AG08396 (cell line): ENCODE data around the gene PAPSS2.
A peak's percentile ranks its signal among the peaks of the same experiment; 100 is the strongest.
"Not testable (repeated sequence)": the region's sequence is repeated elsewhere in the genome, so short reads cannot be mapped to it uniquely, and the experiment has no call there.

Experiments
- DNase-seq: peaks from one replicate; pipeline ENCODE4 v3.0.0; 2012; ENCODE audit warnings: low spot score, mixed read lengths

The PAPSS2 gene

DNA sequence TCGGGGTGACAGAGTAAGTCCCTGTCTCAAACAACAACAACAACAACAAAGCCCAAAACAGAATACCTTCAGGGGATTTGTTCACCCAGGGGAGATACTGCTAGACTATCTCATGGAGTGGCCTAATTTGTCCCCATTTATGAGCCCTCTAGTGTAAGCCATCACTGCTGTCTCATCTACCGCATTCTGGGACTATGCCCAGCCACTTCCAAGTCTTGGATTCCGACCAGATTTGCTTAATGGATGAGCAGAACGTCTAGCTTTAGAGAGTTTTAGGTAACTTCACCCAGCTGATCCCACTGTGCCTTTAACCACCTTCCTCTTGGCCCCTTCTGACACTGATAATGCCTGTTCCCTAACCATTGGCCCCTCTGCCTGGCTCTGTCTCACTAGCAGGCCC is 47.1 kb downstream of the PAPSS2 start:
- no peak for DNase-seq

DNA sequence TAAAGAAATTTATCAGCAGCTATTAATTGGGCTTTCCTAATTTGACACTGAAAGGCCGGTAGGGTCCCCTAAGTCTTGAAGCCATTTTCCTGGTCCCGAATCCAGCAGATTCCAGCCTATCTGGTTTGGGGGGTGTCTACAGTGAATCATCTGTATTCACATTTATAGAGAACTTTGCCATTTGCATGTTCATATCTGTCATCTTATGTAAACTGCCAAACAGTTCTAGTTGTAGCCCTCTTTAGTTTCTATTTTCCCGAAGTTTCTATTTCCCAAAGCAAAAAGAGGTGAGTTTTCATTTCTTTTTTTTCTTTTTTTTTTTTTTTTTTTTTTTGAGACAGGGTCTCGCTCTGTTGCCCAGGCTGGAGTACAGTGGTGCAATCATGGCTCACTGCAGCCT is 47.6 kb downstream of the PAPSS2 start:
- no peak for DNase-seq

DNA sequence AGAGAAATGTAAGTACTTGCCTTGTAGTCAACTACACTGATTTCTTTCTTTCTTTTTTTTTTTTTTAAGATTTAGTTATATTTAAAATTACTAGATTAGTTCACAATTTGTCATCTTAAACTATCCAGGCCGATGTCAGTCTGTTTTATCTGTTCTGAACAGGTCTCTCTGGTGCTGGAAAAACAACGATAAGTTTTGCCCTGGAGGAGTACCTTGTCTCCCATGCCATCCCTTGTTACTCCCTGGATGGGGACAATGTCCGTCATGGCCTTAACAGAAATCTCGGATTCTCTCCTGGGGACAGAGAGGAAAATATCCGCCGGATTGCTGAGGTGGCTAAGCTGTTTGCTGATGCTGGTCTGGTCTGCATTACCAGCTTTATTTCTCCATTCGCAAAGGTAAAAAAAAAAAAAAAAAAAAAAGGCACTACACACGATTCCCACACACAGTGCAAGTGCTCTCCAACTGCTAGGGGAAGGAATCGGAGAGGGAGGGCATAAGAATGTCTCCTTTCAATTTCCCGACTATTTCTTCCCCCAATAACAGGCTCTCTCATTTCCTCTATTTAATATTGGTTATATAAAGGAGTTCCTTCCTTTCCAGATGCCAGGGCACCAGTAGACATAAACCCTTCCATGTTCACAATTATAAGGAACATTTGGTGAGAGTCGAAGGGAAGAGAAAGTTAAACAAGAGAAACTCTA is 53.4 kb downstream of the PAPSS2 start:
- no peak for DNase-seq

DNA sequence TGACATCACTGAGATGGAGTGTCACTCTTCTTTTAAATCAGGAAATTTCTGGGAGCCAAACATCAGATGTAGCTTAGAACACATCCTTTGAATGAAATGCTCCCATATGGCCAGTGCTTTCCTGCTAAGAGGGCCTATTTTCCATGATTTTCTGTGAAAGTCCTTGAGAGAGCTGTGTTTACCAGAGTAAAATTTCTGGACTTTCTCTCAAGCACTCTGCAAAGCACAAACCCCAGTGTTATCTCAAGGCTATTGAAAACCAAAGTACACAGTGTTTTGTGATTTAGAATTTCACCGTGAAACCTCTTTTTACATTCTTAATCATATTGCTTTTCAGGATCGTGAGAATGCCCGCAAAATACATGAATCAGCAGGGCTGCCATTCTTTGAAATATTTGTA is 54.0 kb downstream of the PAPSS2 start:
- no peak for DNase-seq

DNA sequence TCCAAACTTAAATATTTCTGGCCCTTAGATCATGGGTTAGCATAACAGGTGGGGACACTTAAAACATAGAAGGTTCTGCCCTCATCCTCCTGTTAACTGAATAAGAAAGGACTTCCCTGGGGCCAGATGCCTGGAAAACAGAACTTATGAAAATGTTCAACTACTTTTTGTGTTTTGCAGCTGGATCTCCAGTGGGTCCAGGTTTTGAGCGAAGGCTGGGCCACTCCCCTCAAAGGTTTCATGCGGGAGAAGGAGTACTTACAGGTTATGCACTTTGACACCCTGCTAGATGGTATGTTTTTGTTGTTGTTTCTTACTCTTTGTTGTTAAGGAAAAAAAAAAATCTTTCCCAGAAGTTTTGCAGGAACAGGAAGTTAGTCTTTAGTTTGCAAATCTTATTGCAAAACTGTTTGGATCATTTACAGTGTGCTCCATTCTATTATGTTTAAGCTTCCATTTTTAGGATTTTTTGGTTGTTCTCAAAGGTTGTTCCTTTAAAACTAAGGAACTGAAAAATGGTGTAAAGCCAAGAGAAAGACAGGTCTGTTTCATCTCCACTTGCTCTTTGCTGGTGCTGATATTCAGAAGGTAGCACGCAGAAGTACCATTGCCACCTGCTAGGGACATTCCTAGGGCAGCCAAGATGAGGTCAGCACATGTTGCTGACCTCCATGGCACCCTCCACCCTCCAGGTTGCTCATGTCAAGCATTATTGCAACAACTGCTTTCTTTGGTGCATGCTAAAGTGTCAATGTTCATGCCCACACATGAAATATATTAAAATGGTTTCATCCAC is 56.1 kb downstream of the PAPSS2 start:
- DNase-seq: no peak

DNA sequence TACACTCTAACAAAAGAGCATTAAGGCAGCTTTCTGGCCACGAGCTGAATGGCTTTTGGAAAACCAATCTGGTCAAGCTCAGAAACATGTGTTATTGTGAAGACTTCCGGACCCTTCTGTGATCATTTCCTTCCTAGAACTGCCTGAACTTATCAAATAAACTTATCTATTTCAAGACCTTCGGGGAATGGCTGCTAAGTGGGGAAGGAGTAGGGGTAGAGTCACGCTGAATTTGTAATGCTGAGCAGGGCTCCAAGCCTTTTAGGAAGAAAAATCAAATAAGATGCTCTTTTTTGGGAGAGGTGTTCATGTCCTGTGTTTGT is 56.6 kb downstream of the PAPSS2 start:
- DNase-seq: no peak

DNA sequence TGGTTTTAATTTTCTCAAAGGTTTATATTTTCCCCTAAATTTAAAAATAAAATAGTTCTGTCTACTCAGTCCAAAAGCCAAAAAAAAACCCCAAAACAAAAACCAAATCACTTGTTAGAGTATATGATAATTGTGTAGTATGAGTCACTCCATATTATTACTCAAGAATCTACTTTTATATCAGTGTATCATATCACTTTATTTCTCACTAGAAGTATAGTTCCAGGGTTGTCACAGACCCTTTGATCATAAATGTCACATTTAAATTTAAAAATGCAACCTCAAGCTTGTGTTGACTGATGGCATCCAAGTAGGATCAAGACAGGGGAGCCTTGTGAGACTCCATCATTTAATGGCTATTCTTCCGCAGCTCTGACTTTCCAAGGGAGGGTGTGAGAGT is 61.0 kb downstream of the PAPSS2 start:
- no peak for DNase-seq

DNA sequence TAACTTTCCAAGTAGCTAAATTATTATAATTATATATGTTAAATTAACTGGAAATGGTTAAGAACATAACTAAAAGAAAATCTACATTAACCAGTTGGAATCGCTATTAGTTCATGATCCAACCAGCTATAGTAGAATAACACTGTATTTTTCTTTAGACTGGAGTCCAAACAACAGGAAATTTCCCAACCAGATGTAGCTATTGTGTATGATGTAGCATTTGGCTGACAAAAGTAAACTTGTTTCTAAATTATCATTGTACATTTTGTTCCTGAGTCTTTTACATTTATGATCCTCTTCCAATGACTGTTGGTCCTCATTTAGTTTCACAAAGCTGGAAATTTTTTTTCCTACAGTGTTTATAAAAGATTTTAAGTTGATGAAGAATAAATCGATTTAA is 62.1 kb downstream of the PAPSS2 start:
- no peak for DNase-seq

DNA sequence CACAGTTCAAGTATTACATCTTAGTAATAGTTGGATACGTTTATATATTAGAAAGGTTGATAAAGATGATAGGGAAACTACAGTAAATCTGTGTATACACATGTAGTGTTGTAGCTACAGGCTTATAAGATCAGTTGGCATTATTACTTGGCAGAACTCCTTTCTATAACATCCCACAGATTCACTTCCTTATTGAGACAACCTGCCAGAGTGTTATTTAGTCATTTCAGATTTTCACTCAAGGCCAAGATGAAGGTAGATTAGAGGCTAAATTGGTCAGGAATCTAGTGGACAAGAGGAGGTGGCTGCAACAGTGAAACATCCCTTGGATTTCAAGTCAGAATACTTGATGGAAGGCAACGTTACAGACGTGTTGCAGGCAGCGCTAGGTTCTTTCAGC is 63.0 kb downstream of the PAPSS2 start:
- DNase-seq: no peak

DNA sequence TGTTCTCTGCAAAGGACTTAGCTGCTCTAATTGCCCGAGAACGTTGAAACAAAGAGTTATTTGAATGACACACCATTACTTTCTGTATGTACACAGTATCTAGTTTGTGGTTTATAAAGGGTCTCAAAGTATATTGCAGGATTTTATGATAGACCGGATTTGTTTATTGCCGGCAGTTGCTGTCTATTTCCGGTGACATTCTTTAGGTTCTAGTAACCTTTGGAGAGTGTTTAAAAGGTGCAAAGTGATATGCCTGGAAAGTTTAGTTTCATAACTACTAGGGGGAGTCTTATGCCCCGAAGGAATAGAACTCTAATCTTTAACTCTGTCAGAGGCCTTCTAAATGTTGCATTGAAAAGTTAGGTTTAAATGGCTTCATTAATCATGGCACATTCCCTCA is 63.8 kb downstream of the PAPSS2 start:
- DNase-seq: no peak

DNA sequence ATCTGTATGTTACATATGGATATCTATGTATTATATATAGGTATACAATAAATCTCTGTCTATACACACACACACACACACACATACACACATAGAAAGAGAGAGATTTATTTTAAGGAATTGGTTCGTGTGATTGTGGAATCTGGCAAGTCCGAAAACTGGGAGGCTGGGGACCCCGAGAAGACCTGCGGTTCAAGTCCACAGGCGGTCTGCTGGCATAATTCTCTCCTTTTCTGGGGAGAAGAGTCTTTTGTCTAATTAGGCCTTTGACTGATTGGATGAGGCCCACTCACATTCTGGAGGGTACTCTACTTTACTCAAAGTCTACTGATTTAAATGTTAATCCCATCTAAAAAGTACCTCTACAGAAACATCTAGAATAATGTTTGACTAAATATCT is 65.1 kb downstream of the PAPSS2 start:
- no peak for DNase-seq

DNA sequence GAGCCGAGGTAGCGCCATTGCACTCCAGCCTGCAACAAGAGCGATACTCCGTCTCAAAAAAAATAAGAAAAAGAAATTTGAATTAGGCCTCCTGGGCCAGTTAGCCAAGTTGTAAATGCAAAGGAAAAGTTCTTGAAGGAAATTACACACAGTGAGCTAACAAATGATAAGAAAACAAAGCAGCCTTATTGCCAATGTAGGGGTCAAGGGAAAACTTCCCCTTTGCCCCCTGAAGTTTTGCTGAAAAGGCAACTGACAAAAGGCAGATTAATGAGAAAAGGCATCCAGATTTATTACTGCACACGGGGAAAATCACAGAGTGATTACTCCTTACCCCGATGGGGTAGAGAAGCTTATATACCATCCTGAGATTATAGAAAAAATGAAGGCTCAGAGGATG is 70.3 kb downstream of the PAPSS2 start:
- no peak for DNase-seq

DNA sequence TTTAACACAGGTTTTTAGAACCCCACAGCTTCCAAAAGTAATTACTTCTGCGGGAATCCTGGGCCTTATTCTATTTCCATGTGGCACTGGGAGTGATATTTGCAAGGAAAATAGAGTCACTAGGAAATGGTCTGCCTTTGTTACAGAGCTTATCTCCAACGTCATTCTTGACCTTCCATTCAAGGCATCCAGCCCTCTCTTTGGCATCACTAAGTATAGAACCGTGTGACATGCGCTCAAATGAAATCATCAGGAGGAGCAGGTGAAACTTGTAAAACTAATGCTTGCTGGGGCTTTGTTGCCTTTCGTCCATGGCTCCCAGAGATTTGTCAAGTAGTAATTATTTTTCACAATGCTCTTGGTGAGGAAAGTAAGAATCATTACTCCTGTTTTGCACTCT is 73.4 kb downstream of the PAPSS2 start:
- DNase-seq: no peak

DNA sequence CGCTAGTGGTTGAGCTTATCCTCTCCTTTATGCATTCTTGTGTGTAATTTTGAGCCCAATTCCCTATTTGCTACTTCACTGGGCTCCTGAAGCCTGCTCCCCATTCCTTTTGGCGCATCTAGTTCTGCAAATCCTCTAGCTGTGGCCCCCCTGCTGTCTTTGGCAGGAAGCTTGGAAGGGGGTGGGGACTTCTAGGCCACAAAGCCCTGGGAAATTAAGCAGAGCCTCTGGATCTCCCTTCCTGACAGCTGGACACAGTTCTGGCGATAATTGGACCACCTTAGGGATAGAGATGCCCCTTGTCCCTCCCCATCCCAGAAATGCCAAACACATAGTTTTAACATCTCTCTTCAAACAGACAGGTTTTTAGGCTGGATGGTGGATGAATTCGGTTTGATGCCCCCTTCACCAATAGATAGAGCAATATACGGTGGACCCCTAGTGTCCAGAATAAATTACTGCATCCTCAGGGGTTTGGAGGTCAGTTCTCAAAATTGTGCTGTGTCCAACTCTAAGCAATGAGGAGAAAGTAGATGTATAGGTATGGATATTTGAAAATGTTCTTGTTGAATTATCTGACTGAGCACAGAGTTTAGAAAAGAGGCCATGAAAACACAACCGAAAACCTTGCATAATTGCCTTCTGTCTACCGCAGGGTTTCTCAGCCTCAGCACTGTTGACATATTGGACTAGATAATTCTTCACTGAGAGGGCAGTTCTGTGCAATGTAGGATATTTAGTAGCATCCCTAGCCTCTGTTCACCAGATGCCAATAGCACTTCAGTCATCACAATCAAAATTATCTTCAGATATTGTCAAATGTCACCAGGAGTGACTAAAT is 75.5 kb downstream of the PAPSS2 start:
- peak; percentile 41 for DNase-seq

DNA sequence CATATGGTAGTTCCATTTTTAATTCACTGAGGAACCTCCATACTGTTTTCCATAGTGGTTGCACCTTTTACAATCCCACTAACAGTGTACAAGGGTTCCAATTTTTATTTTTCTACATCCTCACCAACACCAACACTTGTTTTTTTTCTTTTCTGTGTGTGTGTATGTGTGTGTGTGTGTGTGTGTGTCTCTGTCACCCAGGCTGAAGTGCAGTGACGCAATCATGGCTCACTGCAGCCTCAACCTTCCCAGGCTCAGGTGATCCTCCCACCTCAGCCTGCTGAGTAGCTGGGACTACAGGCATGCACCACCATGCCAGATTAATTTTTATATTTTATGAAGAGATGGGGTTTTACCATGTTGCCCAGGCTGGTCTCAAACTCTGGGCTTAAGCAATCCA is 78.6 kb downstream of the PAPSS2 start:
- DNase-seq: not testable (repeated sequence)

DNA sequence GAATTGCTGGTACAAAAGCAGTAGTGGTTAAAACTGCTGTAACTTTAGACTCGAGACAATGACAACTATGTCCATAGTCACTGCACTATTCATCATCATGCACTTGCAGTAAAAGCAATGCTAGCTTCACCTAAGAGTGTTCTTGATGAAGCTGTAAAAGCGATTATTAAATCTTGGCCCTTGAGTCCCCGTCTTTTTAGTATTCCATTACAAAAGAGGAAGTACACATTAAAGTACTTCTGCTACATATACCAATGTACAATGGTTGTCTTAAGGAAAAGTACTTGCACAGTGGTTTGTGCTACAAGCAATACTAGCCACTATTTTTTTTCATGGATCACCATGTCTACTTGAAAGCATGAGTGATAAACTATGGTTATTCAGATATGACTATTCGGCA is 80.0 kb downstream of the PAPSS2 start:
- DNase-seq: no peak

DNA sequence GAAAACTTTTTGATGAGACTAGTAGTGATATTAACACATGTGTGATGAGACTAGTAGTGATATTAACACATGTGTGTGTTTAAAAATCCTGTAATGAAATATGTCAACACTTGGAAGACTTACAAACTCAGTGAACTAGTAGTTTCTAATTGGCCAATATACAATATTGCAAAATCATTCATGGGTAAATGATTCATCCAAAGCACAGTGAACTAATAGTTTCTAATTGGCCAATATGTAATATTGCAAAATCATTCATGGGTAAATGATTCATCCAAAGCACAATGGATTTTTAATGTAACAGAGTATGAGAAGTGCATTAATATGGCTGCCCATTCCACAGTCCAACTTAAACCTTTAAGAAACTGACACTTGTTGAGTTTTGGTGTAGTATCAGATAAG is 80.6 kb downstream of the PAPSS2 start:
- peak; percentile 21 for DNase-seq

DNA sequence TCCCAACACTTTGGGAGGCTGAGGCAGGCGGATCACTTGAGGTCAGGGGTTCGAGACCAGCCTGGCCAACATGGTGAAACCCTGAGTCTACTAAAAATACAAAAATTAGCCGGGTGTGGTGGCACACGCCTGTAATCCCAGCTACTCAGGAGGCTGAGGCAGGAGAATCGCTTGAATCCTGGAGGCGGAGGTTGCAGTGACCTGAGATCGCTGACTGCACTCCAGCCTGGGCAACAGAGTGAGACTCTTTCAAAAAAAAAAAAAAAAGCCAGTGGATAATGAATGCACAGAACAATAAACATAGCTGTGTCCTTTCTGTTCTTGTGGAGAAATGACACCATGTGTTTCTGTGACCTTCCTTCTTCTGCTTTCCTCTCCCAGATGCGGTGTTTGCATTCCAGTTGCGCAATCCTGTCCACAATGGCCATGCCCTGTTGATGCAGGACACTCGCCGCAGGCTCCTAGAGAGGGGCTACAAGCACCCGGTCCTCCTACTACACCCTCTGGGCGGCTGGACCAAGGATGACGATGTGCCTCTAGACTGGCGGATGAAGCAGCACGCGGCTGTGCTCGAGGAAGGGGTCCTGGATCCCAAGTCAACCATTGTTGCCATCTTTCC is 83.4 kb downstream of the PAPSS2 start:
- not testable (repeated sequence) for DNase-seq

DNA sequence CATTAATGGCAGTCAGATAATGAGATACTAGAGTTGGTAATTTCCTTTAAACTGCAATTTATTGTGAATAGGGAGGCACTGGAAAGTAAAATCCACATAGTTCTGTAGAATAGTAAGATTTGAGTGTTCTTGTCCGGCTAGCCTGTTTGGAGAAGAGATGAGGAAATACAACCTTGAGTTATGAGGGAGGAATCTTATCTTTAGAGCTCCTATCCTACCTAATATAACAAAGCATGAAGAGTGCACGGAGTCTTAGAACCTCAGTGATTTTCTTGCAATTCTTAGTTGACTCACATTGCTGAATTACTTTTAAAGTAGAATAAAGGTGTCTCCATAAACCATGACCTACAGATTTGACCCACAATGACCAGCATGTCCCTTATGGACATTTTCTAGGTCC is 84.9 kb downstream of the PAPSS2 start:
- DNase-seq: no peak

DNA sequence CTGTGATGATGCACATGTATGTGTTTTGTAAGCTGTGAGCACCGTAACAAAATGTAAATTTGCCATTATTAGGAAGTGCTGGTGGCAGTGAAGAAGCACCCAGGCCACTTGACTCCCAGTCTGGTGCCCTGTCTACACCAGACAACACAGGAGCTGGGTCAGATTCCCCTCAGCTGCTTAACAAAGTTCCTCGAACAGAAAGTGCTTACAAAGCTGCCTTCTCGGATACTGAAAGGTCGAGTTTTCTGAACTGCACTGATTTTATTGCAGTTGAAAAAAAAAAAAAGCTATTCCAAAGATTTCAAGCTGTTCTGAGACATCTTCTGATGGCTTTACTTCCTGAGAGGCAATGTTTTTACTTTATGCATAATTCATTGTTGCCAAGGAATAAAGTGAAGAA is 87.2 kb downstream of the PAPSS2 start:
- no peak for DNase-seq

DNA sequence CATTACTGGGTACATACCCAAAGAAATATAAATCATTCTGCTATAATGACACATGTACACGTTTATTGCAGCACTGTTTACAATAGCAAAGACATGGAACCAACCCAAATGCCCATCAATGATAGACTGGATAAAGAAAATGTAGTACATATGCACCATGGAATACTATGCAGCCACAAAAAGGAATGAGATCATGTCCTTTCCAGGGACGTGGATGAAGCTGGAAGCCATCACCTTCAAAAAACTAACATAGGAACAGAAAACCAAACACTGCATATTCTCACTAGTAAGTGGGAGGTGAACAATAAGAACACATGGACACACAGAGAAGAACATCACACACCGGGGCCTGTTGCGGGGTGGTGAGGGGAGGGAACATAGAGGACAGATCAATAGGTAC is 88.6 kb downstream of the PAPSS2 start:
- DNase-seq: not testable (repeated sequence)

DNA sequence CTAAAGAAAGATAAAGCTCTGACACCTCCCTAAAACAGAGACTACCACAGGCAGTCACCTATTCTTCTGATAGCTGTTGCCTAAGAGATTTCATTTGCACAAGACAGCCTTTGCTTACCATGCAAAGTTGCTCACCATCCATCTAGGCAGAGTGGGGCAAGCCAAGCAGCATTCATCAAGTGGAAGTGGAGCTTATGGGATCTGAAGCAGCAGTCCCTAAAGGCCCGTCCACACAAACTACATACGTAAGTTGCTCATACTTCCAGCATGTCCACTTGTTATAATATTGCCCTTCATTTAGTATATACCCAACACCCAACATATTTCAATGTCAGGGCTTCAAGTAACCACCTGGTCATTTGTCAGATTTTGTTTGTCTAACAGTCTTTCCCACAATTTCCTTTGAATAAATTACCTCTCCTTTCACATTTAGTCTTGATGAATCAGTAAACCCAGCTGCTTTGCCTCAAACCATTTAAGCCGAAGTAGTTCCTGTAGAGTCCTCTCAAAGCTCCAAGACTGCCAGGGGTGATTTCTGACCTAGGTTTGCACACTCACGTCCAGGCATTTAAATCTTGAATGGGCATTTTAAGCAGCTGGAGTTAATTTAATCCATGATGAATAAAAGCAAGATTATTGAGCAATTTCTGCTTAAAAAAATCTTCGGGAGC is 90.5 kb downstream of the PAPSS2 start:
- no peak for DNase-seq
